HG03460 (cell line): ENCODE measurements around the gene CRYBB2.
"Not testable (repeated sequence)": the region's sequence is repeated elsewhere in the genome, so short reads cannot be mapped to it uniquely, and the experiment has no call there.

Experiments
- ATAC-seq: cut with Tn5 transposase; IDR thresholded peaks from one replicate; pipeline ENCODE4 v1.9.1; 2021; ENCODE audit not compliant: unreplicated experiment

The CRYBB2 gene

GRCh38 chr22:25232301-25232700 lies 12.9 kb downstream of the CRYBB2 start:
- ATAC-seq = no peak

- not testable (repeated sequence) for ATAC-seq
These were observed 14.3 kb downstream of the CRYBB2 start for GRCh38 chr22:25233706-25234105.

GRCh38 chr22:25235547-25236290 lies 16.3 kb downstream of the CRYBB2 start:
- ATAC-seq = no peak

GRCh38 chr22:25236417-25236816 lies 17.0 kb downstream of the CRYBB2 start:
- no peak for ATAC-seq

GRCh38 chr22:25237503-25237902 lies 18.1 kb downstream of the CRYBB2 start:
- ATAC-seq = no peak

- ATAC-seq = not testable (repeated sequence)
These were observed 18.6 kb downstream of the CRYBB2 start for GRCh38 chr22:25238058-25238457.

- not testable (repeated sequence) for ATAC-seq
These were observed 35.7 kb downstream of the CRYBB2 start for GRCh38 chr22:25255169-25255568.

GRCh38 chr22:25267567-25267966 lies 48.1 kb downstream of the CRYBB2 start:
- not testable (repeated sequence) for ATAC-seq

- not testable (repeated sequence) for ATAC-seq
These were observed 49.5 kb downstream of the CRYBB2 start for GRCh38 chr22:25268902-25269301.

GRCh38 chr22:25270061-25270460 lies 50.6 kb downstream of the CRYBB2 start:
- ATAC-seq = not testable (repeated sequence)

- not testable (repeated sequence) for ATAC-seq
These were observed 53.8 kb downstream of the CRYBB2 start for GRCh38 chr22:25273231-25273630.

- ATAC-seq = not testable (repeated sequence)
These were observed 54.5 kb downstream of the CRYBB2 start for GRCh38 chr22:25273928-25274327.

GRCh38 chr22:25280118-25280517 lies 60.7 kb downstream of the CRYBB2 start:
- not testable (repeated sequence) for ATAC-seq
